Common myeloid progenitor, CD34-positive (primary cell): ENCODE data around the gene TMEM116.
"Not testable (repeated sequence)": the region's sequence is repeated elsewhere in the genome, so short reads cannot be mapped to it uniquely, and the experiment has no call there.

Experiments
- CTCF ChIA-PET: fragments of 350-600 bp; sonication (Branson Sonifier 250); formaldehyde crosslinking; loops from one replicate; lab custom pipeline; 2021; ENCODE audit warnings: antibody characterized with exemption; lab: Charles Lee
- POLR2A ChIA-PET: fragments of 350-600 bp; sonication (Branson Sonifier 250); formaldehyde crosslinking; loops from one replicate; lab custom pipeline; 2021; ENCODE audit warnings: antibody characterized with exemption; lab: Charles Lee
- DNase-seq, 3 donors: peaks; one replicate each; pipeline versions ENCODE4 v3.0.0 to v3.0.0-alpha.2; 2013
- H3K27ac ChIP-seq, 2 experiments: 1 replicate in 1 of 2; 2 replicates in 1 of 2; pipeline ENCODE4 v1.7.0; 2013; ENCODE audit warnings: inconsistent platforms in 2 of 2, low read length in 2 of 2, mild to moderate bottlenecking in 2 of 2, low read depth in 1 of 2, moderate library complexity in 1 of 2; ENCODE audit not compliant: severe bottlenecking in 2 of 2, insufficient read depth in 1 of 2, poor library complexity in 1 of 2
- H3K27me3 ChIP-seq, 5 experiments: replicated peaks in 2 of 5; 1 replicate in 3 of 5; 2 replicates in 2 of 5; pipeline versions ENCODE4 v1.6.1 to v1.7.0; 2013; ENCODE audit warnings: low read length in 4 of 5, mild to moderate bottlenecking in 2 of 5, moderate library complexity in 2 of 5, inconsistent platforms in 1 of 5; ENCODE audit not compliant: insufficient read depth in 5 of 5, control insufficient read depth in 4 of 5
- H3K36me3 ChIP-seq, 4 experiments: 1 replicate in 2 of 4; 2 replicates in 2 of 4; pipeline versions ENCODE4 v1.6.1 to v1.7.0; 2013; ENCODE audit warnings: low read length in 3 of 4, control low read depth in 1 of 4, mild to moderate bottlenecking in 1 of 4; ENCODE audit not compliant: control insufficient read depth in 4 of 4, insufficient read depth in 4 of 4
- H3K4me1 ChIP-seq, 4 experiments: 1 replicate in 3 of 4; 2 replicates in 1 of 4; pipeline versions ENCODE4 v1.6.1 to v1.7.1; 2013; ENCODE audit warnings: low read length in 3 of 4, mild to moderate bottlenecking in 3 of 4, control low read depth in 1 of 4, inconsistent platforms in 1 of 4, moderate library complexity in 1 of 4; ENCODE audit not compliant: control insufficient read depth in 4 of 4, insufficient read depth in 4 of 4; ENCODE audit errors: control extremely low read depth in 1 of 4
- H3K4me3 ChIP-seq, 7 experiments: 1 replicate in 4 of 7; 2 replicates in 3 of 7; pipeline versions ENCODE4 v1.5.1 to v1.7.0; 2013; ENCODE audit warnings: mild to moderate bottlenecking in 7 of 7, low read length in 6 of 7, moderate library complexity in 6 of 7, inconsistent platforms in 2 of 7, low read depth in 2 of 7, control low read depth in 1 of 7; ENCODE audit not compliant: insufficient read depth in 4 of 7, control insufficient read depth in 1 of 7; ENCODE audit errors: extremely low read depth in 1 of 7
- H3K9me3 ChIP-seq, 5 experiments: 1 replicate in 4 of 5; 2 replicates in 1 of 5; pipeline versions ENCODE4 v1.6.1 to v1.7.1; 2013; ENCODE audit warnings: low read length in 4 of 5, mild to moderate bottlenecking in 2 of 5, inconsistent platforms in 1 of 5, low read depth in 1 of 5, moderate library complexity in 1 of 5; ENCODE audit not compliant: control insufficient read depth in 4 of 5, insufficient read depth in 2 of 5; ENCODE audit errors: control extremely low read depth in 1 of 5
- WGBS: methylation state at CpG from one replicate; pipeline ENCODE4 v1.1.5; 2013; ENCODE audit not compliant: insufficient coverage; 5-methylcytosine and 5-hydroxymethylcytosine counted together

Gene TMEM116

DNA sequence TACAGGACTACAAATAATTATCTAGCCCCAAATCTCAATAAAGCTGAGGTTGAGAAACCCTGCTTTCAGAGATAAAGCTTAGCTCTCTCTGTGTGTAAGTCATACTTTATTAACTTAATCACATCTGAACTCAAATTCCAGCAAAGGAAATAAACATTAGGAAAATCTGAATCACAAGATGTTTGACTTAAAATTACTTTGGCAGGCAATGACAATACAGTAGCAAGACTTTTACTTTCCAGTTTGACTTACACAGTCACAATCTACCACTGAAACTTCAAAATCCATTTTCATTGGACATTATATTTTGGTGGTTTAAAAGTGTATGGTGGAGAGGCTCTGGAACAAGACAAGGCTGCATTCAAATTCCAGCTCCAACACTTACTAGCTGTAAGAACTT lies 11.4 kb downstream of the TMEM116 start:
- ChIA-PET POLR2A (interaction anchor here (0.6 kb wide), 1 partner anchor 330 kb away, joined by 3 read pairs; no protein-coding TSS in a partner anchor), CTCF (interaction anchor here (0.9 to 1.4 kb wide), 4 partner anchors 9 to 13 kb away, joined by 3 to 4 read pairs (median 4); partner anchors contain the start of genes ERP29 and TMEM116)
- Histone ChIP-seq H3K9me3 (no peaks in the 10 kb centered on the region), H3K36me3 (no peaks in the 10 kb centered on the region), H3K27me3 (peaks cover 0 to 38% (median 6%) of the 10 kb centered on the region in 5 experiments), H3K4me3 (no peak overlapping the region), H3K4me1 (peaks cover 6 to 15% (median 11%) of the 10 kb centered on the region in 4 experiments), H3K27ac (no peak overlapping the region)
- DNase-seq: no peak

GRCh38 chr12:112000820-112001219 lies 12.1 kb downstream of the TMEM116 start:
- peaks cover 6 to 15% (median 10%) of the 10 kb centered on the region in 4 experiments for H3K4me1 ChIP-seq
- CTCF ChIA-PET: interaction anchor here (0.5 to 1.4 kb wide), 3 partner anchors 10 to 106 kb away, joined by 3 to 4 read pairs (median 4); partner anchors contain the start of genes ERP29 and TMEM116
- no peak overlapping the region for H3K27ac ChIP-seq
- H3K36me3 ChIP-seq: no peaks in the 10 kb centered on the region
- POLR2A ChIA-PET: interaction anchor here (0.6 kb wide), 1 partner anchor 330 kb away, joined by 3 read pairs; no protein-coding TSS in a partner anchor
- DNase-seq: no peak
- WGBS: 98% methylated on average over 5 of the region's 8 CpGs
- peaks cover 0 to 35% (median 6%) of the 10 kb centered on the region in 5 experiments for H3K27me3 ChIP-seq
- H3K4me3 ChIP-seq: no peak overlapping the region
- H3K9me3 ChIP-seq: no peaks in the 10 kb centered on the region

- peaks cover 7 to 19% (median 12%) of the 10 kb centered on the region in 4 experiments for H3K4me1 ChIP-seq
- CTCF ChIA-PET: not testable (repeated sequence)
- 99% methylated on average over 9 of the region's 9 CpGs for WGBS
Observed at GRCh38 chr12:111999129-111999528, 13.8 kb downstream of the TMEM116 start.

DNA sequence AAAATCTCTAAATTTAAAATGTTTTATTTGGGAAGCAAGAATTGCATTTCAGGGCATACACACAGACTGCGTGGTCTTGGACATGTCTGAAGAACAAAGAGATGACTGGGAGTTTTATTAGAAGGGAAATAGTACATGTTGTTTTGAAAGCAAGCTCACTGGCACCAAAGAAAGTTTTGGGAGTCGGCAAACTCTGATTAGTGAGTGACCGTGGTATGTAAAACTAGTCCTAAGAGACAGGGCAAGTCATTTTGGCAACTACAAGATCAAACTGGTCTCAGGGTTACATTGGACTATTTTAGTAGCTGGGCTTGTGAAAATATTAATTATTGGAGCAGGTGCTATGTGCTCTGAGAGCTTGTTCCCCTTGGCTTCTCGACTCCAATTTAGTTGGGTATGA lies 14.9 kb downstream of the TMEM116 start:
- WGBS: 100% methylated on average over 3 of the region's 4 CpGs
- Histone ChIP-seq H3K27me3 (peaks cover 0 to 21% (median 4%) of the 10 kb centered on the region in 5 experiments), H3K4me3 (no peak overlapping the region), H3K27ac (no peak overlapping the region), H3K9me3 (no peaks in the 10 kb centered on the region), H3K4me1 (peaks cover 7 to 20% (median 12%) of the 10 kb centered on the region in 4 experiments), H3K36me3 (no peaks in the 10 kb centered on the region)
- POLR2A ChIA-PET: no interaction called here
- DNase-seq: no peak
- CTCF ChIA-PET: interaction anchor here (1.1 kb wide), 1 partner anchor 15 kb away, joined by 3 read pairs; the partner anchor contains the start of genes ERP29 and TMEM116

More at GRCh38 chr12:111999129-111999528, 13.8 kb downstream of the TMEM116 start:
- POLR2A ChIA-PET: interaction anchor here (0.6 kb wide), 1 partner anchor 11 kb away, joined by 3 read pairs; no protein-coding TSS in a partner anchor
- not testable (repeated sequence) for H3K27ac ChIP-seq, H3K4me3 ChIP-seq, H3K9me3 ChIP-seq, DNase-seq, H3K36me3 ChIP-seq
- peaks cover 0 to 23% (median 4%) of the 10 kb centered on the region in 5 experiments for H3K27me3 ChIP-seq

- WGBS: 100% methylated on average over 1 of the region's 2 CpGs
- ChIA-PET POLR2A (no interaction called here), CTCF (no interaction called here)
- Histone ChIP-seq H3K27ac (no peak overlapping the region), H3K9me3 (no peaks in the 10 kb centered on the region), H3K4me1 (peaks cover 6 to 14% (median 10%) of the 10 kb centered on the region in 4 experiments), H3K27me3 (peaks cover 0 to 23% (median 4%) of the 10 kb centered on the region in 5 experiments), H3K4me3 (no peak overlapping the region), H3K36me3 (no peaks in the 10 kb centered on the region)
- no peak for DNase-seq
Observed at GRCh38 chr12:111997300-111997699, 15.7 kb downstream of the TMEM116 start.

DNA sequence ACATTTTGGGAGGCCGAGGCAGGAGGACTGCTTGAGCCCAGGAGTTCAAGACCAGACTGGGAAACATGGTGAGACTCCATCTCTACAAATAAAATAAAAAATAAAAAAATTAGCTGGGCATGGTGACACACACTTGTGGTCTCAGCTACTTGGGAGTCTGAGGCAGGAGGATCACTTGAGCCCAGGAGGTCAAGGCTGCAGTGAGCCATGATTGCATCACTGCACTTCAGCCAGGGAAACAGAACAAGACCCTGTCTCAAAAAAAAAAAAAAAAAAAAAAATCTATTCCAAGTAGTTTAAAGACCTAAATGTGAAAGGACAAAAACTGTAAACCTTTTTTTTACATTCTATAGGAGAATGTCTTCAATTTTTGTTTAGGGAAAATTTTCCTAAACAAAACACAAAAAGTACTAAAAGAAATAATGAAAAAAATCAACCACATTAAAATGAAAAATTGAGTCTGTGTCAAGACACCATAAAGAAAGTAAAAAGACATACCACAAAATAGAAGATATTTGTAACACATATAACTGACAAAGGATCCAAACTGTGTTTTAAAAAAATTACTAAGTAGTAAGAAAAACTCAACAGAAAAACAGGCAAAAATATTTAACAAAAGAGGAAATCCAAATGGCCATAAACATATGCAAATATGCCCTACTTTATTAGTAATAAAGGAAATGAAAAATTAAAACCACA lies 17.0 kb downstream of the TMEM116 start:
- DNase-seq: no peak
- ChIA-PET CTCF (interaction anchor here (1.3 kb wide), 1 partner anchor 14 kb away, joined by 3 read pairs; no protein-coding TSS in a partner anchor), POLR2A (no interaction called here)
- Histone ChIP-seq H3K4me1 (peaks cover 0 to 9% (median 1%) of the 10 kb centered on the region in 4 experiments), H3K36me3 (no peaks in the 10 kb centered on the region), H3K27ac (no peak overlapping the region), H3K4me3 (no peak overlapping the region), H3K27me3 (peaks cover 0 to 23% (median 4%) of the 10 kb centered on the region in 5 experiments), H3K9me3 (no peaks in the 10 kb centered on the region)
- 100% methylated on average over 1 of the region's 1 CpG for WGBS
